HG03432 (cell line): Measurements from ENCODE around the gene TNXB.
"Not testable (repeated sequence)": the region's sequence is repeated elsewhere in the genome, so short reads cannot be mapped to it uniquely, and the experiment has no call there.

Experiments used
- ATAC-seq: cut with Tn5 transposase; IDR thresholded peaks from one replicate; pipeline ENCODE4 v1.9.1; 2021; ENCODE audit warnings: mild to moderate bottlenecking, moderate library complexity; ENCODE audit not compliant: unreplicated experiment

The TNXB gene

DNA sequence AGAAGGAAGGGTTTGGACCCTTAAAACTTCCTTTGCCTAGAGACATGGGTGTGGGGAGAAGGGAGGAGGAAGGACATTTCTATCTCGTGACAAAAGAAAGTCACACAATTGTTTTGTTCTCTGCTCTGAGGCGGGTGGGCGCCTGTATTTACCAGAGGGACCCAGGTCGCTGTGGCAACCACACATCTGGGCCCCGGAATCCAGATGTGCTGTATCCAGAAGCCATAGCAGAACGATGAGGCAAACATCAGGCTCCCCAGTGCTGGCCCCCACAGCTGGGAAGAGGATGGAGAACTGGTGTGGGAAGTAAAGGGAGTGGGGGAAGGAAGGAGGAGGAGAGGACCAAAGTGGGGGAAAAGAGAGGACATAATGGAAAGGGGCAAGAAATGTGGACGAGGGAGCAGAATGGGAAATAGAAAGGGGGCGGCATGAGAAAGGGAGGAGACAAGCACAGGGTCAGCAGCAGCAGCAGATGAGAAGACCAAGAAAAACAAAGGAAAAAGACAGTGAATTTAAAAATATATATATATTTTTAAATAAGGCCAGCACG lies 3.4 kb upstream of the TNXB start:
- ATAC-seq: no peak

DNA sequence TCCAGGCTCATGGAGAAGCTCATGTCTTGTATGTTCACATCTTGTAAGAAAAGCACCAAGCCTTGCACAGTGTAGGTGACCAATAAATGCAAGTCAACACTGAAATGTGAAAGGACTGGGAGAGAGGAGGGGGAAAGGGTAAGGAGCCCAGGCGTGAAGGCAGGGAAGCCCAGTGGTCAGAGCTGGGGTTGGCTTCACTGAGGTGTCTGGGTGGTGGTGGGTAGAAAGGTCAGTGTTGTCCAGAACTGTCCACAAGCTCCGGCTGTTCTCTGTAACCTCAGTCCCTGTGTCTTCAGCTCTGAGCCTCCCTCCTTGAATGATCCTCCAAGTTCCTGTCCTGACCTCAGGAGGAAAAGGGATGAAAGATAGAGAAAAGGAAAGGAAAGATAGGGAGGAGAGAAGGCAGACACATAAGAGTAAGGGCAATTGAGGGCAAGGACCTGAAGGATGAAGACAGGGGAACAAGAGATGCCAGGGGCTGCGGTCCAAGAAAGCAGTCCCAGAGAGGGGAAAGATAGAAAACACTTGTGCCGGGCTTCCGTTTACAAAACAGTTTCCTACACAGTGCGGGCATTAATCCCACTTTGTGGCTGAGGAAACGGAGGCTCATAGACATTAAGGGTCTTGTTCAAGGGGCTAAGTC lies 2.4 kb upstream of the TNXB start:
- no peak for ATAC-seq

DNA sequence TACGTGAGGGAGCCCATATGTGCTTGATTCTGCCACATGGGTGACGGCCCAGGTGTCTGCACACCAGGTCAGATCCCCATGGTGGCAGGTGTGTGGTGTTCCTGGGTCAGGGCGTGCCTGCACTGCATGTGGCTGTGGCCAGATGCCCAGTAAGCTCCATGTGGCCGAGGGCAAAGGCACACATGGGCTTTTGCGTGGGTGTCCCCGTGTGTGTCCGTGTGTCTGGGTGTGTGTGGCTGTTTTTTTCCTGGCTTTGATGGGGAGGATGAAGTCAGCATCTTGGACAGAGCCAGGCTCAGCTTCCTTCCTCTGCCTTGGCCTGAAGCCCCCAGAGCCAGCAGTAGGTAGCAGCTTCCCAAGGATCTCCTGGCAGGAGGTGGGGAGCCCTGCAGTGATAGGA lies 1.5 kb upstream of the TNXB start:
- no peak for ATAC-seq

DNA sequence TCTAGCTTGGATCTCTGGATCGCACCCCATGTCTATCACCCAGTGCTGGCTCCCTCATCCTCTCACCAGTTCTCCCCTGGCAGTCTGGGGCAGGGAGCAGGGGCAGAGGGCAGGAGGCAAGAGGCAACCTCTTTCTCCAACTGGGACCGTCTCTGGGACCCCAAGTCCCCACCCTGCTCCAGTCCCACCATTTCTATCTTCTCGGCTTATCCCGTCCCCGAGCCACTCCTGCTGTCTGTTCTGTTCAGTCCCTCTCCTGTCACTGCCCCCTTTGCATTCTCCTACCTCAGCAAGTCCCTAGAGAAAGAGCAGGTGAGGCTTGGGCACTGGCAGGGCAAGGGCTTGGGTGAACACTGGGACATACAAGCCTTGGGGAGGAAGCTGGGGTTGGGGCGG lies 625 bp upstream of the TNXB start:
- ATAC-seq: no peak

DNA sequence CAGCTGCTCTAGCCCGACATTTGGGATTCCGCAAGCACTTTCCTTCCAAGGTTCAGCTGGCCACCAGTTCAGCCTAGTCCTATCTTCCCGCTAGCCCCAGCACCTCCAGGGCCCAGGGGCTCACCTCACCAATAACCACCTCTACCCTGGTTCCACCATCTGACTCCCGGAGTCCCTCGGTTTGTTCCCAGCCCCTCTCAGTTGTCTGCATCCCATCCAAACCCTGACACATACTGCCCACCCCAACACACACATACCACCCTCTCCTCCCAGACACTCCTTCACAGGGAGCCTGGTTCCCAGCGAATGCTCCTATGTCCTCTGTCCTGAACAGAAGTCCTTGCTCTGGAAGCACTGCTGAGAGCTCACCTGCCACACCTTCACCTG lies 418 bp downstream of the TNXB start:
- no peak for ATAC-seq

DNA sequence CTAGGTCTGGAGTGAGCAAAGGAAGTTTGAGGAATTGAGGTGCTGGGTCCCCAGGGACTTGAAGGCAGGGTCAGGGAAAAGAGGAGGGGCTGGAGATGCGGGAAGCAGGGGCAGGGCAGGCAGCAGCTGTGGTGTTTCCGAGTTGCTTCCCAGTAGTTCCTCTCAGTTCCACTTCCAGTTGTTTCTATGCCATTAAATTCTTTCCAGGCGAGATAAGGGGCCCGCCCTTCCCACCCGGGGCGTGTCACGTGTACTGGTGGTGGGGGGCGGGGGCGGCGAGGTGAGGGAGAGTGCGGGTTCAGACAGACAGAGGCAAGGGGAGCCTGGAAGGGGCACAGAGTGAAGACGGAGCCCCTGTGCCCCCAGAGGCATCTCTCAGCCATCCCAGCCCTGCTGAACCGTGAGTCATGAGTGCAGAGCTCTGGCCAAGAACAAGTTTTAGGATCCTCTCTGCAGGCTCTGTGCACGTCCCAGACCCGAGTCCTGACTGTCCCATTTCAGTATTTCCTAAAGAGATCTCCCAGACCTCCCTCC lies 977 bp downstream of the TNXB start:
- ATAC-seq: no peak

DNA sequence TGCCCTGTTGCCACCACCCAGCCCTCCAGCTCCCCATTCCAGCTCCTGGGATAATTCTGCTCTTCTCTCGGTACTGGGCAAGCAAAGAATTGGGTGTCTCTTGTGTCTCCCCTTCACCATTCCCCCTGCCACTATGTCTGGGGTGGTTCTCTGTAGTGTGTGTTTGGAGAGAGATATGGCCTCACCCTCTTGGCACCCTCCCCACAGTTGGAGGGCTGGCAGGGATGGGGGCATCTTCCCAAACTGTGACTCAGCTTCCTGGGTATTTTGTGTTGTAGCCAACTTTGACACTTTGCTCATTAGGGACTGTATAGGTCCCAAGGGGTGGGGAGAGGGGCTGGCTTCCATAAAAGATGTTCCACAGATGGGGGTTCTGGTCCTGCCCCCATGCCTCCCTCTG lies 1.7 kb downstream of the TNXB start:
- ATAC-seq: no peak

DNA sequence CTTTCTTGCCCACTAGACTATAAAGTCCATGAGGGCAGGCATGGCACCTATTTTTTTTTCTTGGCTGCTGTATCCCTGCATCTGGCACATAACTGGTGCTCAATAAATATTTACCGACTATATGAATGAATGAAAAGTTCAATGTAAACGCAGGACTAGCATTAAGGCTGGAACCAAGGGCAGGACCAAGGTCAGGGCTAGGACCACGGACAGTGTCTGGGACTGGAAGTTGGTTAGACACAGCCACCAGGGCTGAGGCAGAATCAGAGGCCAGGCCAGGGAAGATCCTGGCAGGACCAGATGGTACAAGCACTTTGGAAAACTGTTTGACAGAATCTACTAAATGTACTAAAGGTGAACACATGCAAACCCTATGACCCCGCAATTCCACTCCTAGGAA lies 3.7 kb downstream of the TNXB start:
- ATAC-seq: no peak

DNA sequence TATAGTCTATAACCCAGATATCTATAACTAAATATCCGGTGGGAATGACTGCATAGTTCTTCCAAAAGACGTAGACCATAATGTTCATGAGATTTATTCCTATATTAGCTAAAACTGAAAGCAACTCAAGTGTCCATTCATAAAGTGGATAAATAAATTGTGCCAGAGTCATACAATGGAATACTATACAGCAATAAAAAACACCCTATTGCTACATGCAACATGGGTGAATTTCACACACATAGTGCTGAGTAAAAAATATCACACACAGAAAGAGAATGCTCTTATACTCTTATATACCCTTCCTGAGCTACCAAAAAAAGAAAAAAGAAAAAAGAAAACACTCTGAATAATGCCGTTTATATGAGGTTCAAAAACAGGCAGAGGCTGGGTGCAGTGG lies 6.9 kb downstream of the TNXB start:
- ATAC-seq: no peak

DNA sequence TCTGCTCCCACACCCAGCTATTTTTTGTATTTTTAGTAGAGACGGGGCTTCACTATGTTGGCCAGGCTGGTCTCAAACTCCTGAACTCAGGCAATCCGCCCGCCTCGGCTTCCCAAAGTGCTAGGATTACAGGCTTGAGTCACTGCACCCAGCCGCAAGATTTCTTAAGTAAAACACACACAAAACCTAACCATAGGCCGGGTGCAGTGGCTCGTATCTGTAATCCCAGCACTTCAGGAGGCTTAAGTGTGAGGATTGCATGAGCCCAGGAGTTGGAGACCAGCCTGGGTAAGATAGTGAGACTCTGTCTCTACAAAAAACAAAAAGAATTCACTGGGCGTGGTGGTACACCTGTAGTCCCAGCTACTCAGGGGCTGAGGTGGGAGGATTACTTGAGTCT lies 8.9 kb downstream of the TNXB start:
- ATAC-seq: not testable (repeated sequence)

DNA sequence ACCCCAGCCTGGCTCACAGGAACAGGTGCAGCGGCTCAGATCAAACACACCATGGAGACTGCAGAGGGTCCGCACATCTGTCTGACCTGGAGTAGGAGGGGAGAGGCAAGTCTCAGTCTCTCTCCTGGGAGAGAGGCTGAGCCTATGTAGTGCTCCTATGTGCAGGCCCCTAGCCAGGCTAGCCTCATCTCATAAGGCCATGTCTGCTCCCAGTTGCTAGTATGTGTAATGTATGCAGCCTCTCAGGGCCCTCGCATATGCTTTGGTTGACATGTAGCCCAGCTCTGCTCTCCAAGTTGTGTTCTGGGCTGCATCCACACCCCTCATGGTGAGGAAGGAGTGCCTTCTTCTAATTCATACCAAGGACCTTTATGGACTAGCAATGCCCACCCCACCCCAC lies 11.8 kb downstream of the TNXB start:
- no peak for ATAC-seq

DNA sequence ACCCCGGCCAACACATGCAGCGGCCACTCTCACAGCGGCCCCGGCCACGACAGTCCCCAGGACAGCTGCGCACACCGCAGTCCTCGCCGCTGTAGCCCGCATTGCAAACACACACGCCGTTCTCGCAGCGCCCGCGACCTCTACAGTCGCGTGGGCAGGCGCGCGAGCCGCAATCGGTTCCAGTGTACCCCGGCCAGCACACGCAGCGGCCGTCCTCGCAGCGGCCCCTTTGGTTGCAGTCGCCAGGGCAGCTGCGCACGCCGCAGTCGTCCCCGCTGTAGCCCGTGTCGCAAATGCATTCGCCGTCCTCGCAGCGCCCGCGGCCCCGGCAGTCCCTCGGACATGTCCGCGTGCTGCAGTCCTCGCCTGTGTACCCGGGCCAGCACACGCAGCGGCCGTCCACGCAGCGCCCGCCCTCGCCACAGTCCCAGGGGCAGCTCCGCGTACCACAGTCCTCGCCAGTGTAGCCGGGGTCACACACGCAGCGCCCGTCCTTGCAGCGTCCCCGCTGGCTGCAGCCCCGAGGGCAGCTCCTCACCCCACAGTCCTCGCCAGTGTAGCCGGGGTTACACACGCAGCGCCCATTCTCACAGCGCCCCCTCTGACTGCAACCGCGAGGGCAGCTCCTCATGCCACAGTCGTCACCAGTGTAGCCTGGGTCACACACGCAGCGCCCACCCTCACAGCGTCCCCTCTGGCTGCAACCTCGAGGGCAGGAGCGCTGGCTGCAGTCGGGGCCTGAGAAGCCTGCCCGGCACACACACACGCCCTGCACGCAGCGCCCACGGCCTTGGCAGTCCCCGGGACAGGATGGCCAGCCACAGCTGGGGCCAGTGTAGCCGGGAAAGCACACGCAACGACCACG lies 12.5 kb downstream of the TNXB start:
- ATAC-seq: no peak

DNA sequence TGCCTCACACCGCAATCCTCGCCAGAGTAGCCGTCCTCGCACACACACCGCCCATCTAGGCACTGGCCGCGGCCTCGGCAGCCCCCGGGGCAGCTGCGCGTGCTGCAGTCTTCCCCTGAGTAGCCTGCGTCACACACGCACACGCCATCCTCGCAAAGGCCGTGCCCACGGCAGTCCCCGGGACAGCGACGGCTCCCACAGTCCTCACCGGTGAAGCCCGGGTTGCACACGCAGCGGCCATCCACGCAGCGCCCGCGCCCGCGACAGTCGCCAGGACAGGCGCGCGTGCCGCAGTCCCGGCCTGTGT lies 13.1 kb downstream of the TNXB start:
- ATAC-seq: no peak

DNA sequence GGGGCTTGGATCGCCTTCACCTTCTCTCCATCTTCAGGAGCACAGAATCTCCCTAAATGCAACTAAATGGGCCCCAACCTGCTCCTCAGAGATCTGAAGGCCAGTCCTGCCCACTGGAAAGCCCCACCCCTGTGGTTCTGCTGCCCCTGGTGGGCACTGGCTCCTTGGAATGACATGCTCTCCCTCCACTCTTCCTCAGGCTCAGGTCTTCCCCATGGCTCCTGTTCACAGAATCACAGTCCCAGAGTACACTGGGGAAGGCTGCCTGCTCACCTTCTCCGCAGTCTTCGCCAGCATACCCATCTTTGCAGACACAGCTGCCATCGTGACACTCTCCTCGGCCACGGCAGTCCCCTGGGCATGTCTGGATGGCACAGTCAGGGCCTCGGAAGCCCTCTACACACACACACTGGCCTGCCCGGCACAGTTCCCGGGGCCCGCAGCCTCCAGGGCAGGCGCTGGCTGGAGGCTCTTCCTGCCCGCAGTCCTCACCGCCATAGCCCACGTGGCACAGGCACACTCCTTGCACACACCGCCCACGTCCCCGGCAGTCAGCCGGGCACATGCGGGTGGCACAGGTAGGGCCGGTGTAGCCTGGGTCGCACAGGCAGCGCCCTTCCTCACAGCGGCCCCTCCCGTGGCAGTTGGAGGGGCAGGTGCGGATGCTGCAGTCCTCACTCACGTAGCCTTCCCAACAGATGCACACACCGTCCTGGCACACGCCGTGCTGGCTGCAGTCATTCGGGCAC lies 13.6 kb downstream of the TNXB start:
- no peak for ATAC-seq

DNA sequence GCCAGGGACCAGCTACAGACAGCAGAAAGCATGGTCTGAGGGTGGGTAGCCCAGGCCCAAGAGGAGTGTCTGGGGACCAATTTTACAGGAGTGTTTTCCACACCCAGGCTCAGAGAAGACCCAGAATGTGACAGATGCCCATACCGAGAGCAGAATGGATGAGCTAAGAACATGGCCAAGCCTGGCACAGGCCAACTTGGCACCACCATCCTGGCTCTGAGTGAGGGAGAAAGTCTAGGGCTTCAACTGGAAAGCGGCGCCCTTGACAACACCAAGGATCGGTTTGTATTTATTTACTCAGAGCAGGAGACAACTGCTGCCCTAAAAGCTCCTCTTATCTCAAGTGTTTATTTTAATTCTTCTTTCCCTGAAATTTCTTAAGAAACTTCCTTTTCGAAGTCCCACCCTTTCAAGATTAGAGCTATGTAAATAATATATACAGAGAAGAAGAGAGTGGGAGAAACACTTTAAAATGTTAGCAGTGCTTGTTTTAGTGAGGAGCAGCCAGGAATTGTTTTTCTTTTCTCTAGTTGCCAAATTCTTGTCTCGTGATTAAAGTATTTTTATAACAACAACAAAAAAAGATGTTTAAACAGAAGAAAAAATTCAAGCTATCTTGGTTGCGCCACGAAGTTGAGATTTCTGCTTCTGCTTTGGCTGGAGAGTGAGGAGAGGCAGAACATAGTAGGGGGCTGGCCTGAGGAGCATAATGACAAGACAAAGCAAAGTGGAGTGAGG lies 16.2 kb downstream of the TNXB start:
- ATAC-seq: no peak

DNA sequence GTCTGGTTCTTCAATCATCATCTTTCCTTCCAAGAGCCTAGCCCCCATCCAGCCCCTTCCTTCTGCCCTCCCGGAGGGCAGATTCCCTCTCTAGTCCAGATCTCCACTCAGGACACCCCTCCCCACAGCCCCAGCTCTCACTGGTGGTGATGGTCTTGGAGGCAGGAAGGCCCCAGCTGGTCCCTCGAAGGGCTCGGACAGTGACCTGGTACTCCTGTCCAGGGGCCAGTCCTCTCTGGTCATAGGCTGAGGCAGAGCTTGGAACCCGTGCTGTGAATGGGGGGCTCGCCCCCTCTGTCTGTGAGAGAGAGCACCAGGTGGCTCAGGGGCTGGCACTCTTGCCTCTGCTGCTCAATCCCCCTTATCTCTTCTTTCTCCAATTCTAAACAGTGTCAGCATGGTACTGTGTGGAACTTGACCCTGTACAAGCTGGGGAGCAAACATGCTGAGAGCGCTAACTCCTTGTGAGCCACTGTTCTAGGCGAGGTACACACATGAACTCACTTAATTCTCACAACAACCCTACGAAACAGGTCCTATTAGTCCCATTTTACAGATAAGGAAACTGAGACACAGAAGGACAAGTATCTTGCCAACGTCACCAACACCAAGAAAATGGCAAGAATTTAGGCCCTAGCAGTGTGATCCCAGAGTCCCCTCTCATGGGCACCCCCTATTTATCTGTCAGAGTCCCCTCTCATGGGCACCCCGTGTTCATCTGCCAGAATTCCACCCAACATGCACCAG lies 19.9 kb downstream of the TNXB start:
- ATAC-seq: no peak

DNA sequence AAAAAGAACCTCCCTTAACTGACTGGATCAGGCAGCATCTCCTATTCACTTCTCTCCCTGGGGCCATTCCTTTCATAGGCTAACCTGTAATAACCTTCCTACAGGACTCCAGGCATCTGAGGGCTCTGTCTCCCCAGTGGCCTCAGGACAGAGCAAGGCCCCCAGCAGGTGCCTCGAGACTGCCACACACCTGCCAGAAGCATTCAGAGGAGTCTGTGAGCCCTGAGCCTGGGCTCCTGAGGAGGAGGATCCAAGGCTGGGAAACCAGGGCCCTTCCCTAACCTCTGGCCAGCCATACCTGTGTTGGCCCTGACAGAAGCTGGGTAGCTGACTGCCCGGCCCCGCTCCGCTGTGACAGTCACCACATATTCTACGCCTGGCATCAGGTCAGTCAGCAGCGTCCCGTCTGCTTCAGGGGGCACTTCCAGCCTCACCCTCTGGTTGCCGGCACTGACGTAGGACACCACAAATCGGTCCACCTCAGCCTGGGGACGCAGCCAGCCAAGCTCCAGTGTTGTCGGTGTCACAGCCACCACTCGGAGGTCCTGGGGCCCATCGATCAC lies 20.6 kb downstream of the TNXB start:
- ATAC-seq: no peak

DNA sequence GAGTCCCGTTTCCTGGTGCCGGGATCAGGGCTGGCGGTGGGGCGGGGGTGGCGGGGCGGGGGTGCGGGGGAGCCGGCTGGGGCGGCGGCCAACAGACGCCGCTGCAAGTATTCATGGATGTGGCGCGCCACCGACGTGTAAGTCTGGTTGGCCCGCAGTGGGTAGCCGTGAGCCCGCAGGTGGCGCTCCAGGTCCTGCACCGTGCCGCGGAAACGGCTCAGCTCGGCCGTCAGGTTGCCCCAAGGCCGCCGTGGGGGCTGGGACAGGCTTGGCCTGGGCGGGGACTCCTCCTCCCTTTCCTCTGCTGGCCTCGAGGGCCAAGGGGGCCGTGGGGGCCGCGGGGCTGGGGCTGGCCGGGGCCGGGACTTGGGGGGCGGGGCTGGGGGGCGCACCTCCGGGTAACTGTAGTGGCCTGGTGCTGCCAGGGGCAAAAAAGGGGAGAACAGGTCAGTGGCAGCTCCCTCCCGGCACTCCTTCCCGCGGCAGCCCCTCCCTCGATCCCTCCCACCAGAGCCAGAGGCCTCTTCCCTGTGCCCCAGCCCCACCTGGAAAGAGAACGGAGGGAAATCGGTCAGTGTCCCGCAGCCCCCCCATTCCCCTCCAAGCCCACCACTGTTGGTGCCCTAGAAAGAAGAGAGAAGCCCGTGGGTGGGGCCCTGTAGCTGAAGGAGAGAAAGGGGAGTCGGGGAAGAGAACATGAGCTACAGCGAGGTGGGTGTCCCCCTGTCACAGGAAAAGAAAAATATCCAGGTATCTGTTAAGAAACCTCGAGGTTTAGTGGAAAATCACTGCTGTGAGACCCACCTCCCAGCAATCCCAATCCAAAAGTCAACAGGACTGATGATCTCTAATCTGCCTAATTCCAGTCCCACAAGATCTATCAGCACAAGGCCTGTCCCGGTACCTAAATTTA lies 21.3 kb downstream of the TNXB start:
- ATAC-seq: no peak
